WTC11 (cell line): ENCODE measurements around the gene BAIAP2. TPM values are rescaled to one million over a fixed set of nuclear protein-coding genes. Genes with fewer than 3 reads are reported as not detected.

ENCODE experiments used
- ATAC-seq: fragments of 200-7000 bp; cut with Tn5 transposase; 2 replicates; pipeline ENCODE4 v1.10.0; 2021; ENCODE audit warnings: mild to moderate bottlenecking, moderate library complexity
- CTCF ChIA-PET: fragments of 300-600 bp; sonication (Branson Sonifier 250); formaldehyde crosslinking; loops from one replicate; lab custom pipeline; 2021; ENCODE audit warnings: antibody characterized with exemption; lab: Charles Lee
- POLR2A ChIA-PET: fragments of 350-600 bp; sonication (Branson Sonifier 250); formaldehyde crosslinking; loops from one replicate; lab custom pipeline; 2021; ENCODE audit warnings: antibody characterized with exemption; lab: Charles Lee
- DNase-seq: peaks from one replicate; pipeline ENCODE4 v3.0.0; 2021; ENCODE audit warnings: low spot score
- H3K27ac Mint-ChIP-seq: 2 replicates; pipeline ENCODE4 v1.8.0; 2021; ENCODE audit warnings: mixed read lengths
- H3K27me3 Mint-ChIP-seq: 2 replicates; pipeline ENCODE4 v1.8.0; 2021; ENCODE audit warnings: low read depth, mild to moderate bottlenecking, moderate library complexity, mixed read lengths
- H3K36me3 Mint-ChIP-seq: 2 replicates; pipeline ENCODE4 v1.8.0; 2021; ENCODE audit warnings: mixed read lengths
- H3K4me1 Mint-ChIP-seq: 2 replicates; pipeline ENCODE4 v1.8.0; 2022; ENCODE audit warnings: mixed read lengths
- H3K4me3 Mint-ChIP-seq: 2 replicates; pipeline ENCODE4 v1.8.0; 2021; ENCODE audit warnings: mild to moderate bottlenecking, moderate library complexity, mixed read lengths
- H3K9me3 Mint-ChIP-seq: 2 replicates; pipeline ENCODE4 v1.8.0; 2021; ENCODE audit warnings: mixed read lengths
- AR ChIP-seq: fragments of 250-450 bp; sonication (Bioruptor Pico); IDR thresholded peaks from 2 replicates; pipeline ENCODE4 v1.9.0; 2021; ENCODE audit warnings: mild to moderate bottlenecking
- ATF1 ChIP-seq: sonication (generic); formaldehyde crosslinking; IDR thresholded peaks from 2 replicates; pipeline ENCODE4 v1.8.1; 2023; ENCODE audit warnings: mild to moderate bottlenecking, moderate library complexity, missing genetic modification reagents
- ATF3 ChIP-seq: sonication (generic); formaldehyde crosslinking; conservative IDR thresholded peaks from 2 replicates; pipeline ENCODE4 v1.8.1; 2022; ENCODE audit warnings: mild to moderate bottlenecking, missing genetic modification reagents
- ATF6 ChIP-seq: sonication (generic); formaldehyde crosslinking; IDR thresholded peaks from 2 replicates; pipeline ENCODE4 v1.8.1; 2023; ENCODE audit warnings: mild to moderate bottlenecking, missing genetic modification reagents
- CDX4 ChIP-seq: fragments of 250-450 bp; sonication (Bioruptor Pico); IDR thresholded peaks from 2 replicates; pipeline ENCODE4 v1.9.0; 2021; ENCODE audit warnings: moderate library complexity, mild to moderate bottlenecking, inconsistent platforms, borderline replicate concordance
- CREB1 ChIP-seq: sonication (generic); formaldehyde crosslinking; IDR thresholded peaks from 2 replicates; pipeline ENCODE4 v1.8.0; 2023; ENCODE audit warnings: mild to moderate bottlenecking, missing genetic modification reagents
- EMX1 ChIP-seq: fragments of 250-450 bp; sonication (Bioruptor Pico); IDR thresholded peaks from 2 replicates; pipeline ENCODE4 v1.8.0; 2021; ENCODE audit warnings: mild to moderate bottlenecking
- FOXJ3 ChIP-seq: sonication (generic); formaldehyde crosslinking; IDR thresholded peaks from 2 replicates; pipeline ENCODE4 v1.9.0; 2021; ENCODE audit warnings: missing genetic modification reagents, mild to moderate bottlenecking, borderline replicate concordance
- IRF1 ChIP-seq: sonication (generic); formaldehyde crosslinking; IDR thresholded peaks from 2 replicates; pipeline ENCODE4 v1.8.0; 2023; ENCODE audit warnings: missing genetic modification reagents
- IRF2 ChIP-seq: sonication (generic); formaldehyde crosslinking; IDR thresholded peaks from 2 replicates; pipeline ENCODE4 v1.8.0; 2022; ENCODE audit warnings: low read depth, missing genetic modification reagents, borderline replicate concordance
- JAZF1 ChIP-seq: fragments of 250-450 bp; sonication (Bioruptor Pico); IDR thresholded peaks from 2 replicates; pipeline ENCODE4 v1.9.0; 2021; ENCODE audit warnings: moderate library complexity, mild to moderate bottlenecking, inconsistent platforms
- JUN ChIP-seq: sonication (generic); formaldehyde crosslinking; IDR thresholded peaks from 2 replicates; pipeline ENCODE4 v1.8.0; 2023; ENCODE audit warnings: mild to moderate bottlenecking, missing genetic modification reagents
- MXD4 ChIP-seq: fragments of 250-450 bp; sonication (Bioruptor Pico); IDR thresholded peaks from 2 replicates; pipeline ENCODE4 v1.8.0; 2021; ENCODE audit warnings: mild to moderate bottlenecking, moderate library complexity, borderline replicate concordance
- NFE2L1 ChIP-seq: sonication (generic); formaldehyde crosslinking; IDR thresholded peaks from 2 replicates; pipeline ENCODE4 v1.8.1; 2023; ENCODE audit warnings: missing genetic modification reagents
- PRRX2 ChIP-seq: fragments of 250-450 bp; sonication (Bioruptor Pico); IDR thresholded peaks from 2 replicates; pipeline ENCODE4 v1.8.0; 2021; ENCODE audit warnings: mild to moderate bottlenecking
- RELA ChIP-seq: sonication (generic); formaldehyde crosslinking; IDR thresholded peaks from 2 replicates; pipeline ENCODE4 v1.8.1; 2022; ENCODE audit warnings: missing genetic modification reagents, mild to moderate bottlenecking, borderline replicate concordance
- USF2 ChIP-seq: sonication (generic); formaldehyde crosslinking; IDR thresholded peaks from 2 replicates; pipeline ENCODE4 v1.8.1; 2023; ENCODE audit warnings: mild to moderate bottlenecking, missing genetic modification reagents, moderate library complexity
- ZBTB21 ChIP-seq: sonication (generic); formaldehyde crosslinking; IDR thresholded peaks from 2 replicates; pipeline ENCODE4 v1.8.1; 2023; ENCODE audit warnings: mild to moderate bottlenecking, missing genetic modification reagents, borderline replicate concordance
- ZNF317 ChIP-seq: sonication (generic); formaldehyde crosslinking; IDR thresholded peaks from 2 replicates; pipeline ENCODE4 v1.8.1; 2023; ENCODE audit warnings: low read depth, mild to moderate bottlenecking, moderate library complexity, missing genetic modification reagents, borderline replicate concordance
- ZNF671 ChIP-seq: fragments of 250-450 bp; sonication (Bioruptor Pico); IDR thresholded peaks from 2 replicates; pipeline ENCODE4 v1.8.0; 2021; ENCODE audit warnings: mild to moderate bottlenecking
- total RNA-seq: library from RNA; stranded (reverse); gene quantifications from 3 replicates; pipeline ENCODE4 v1.2.3, GENCODE V29; 2021
- TF ChIP-seq, protein P1 (sequence below): sonication (generic); formaldehyde crosslinking; IDR thresholded peaks from 2 replicates; pipeline ENCODE4 v1.8.1; 2022; ENCODE audit warnings: mild to moderate bottlenecking, moderate library complexity, missing genetic modification reagents
- TF ChIP-seq, protein P2 (sequence below): sonication (generic); formaldehyde crosslinking; conservative IDR thresholded peaks from 2 replicates; pipeline ENCODE4 v1.8.1; 2023; ENCODE audit warnings: mild to moderate bottlenecking, low read depth, missing genetic modification reagents, moderate library complexity

BAIAP2 gene
- total RNA-seq, 1 experiment from 2014 or later, result 20.7 TPM

- TF ChIP-seq, protein P1, sequence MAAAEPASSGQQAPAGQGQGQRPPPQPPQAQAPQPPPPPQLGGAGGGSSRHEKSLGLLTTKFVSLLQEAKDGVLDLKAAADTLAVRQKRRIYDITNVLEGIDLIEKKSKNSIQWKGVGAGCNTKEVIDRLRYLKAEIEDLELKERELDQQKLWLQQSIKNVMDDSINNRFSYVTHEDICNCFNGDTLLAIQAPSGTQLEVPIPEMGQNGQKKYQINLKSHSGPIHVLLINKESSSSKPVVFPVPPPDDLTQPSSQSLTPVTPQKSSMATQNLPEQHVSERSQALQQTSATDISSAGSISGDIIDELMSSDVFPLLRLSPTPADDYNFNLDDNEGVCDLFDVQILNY (CRISPR knock-in tag), result no peak
- no peak for TF ChIP-seq ZNF317
- no peak for TF ChIP-seq USF2 (CRISPR knock-in tag)
- TF ChIP-seq ATF3 (CRISPR knock-in tag), result no peak
- no peak for TF ChIP-seq RELA (CRISPR knock-in tag)
- TF ChIP-seq ATF6, result no peak
- TF ChIP-seq JAZF1 (CRISPR knock-in tag), result no peak
- no peak for TF ChIP-seq JUN (CRISPR knock-in tag)
These were observed 7.7 kb downstream of the BAIAP2 start (continued) for GRCh38 chr17:81042606-81043005.

DNA sequence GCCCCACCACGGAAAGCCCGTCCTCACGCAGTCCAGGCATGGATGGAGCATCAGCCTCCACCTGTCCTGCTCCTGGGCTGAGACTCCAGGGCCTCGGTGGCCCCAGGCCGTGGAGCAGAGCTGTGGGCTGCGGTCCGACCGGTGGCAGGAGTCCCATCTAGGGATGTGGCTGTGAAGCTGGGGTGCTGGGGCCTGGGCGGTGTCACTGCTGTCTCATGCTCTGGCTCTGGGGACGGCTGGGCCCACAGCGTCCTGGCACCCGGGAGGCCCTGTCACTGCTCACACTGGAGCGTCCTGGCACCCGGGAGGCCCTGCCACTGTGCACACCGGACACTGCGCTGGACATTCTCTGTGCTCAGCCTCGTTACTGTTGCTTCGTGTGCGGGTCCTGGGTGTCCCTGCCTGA lies 8.4 kb downstream of the BAIAP2 start:
- no peaks in the 10 kb centered on the region for H3K36me3 Mint-ChIP-seq
- peak overlapping the region; percentile 85 for H3K27ac Mint-ChIP-seq
- CTCF ChIA-PET, result interaction anchor here (0.9 to 1.5 kb wide), 6 partner anchors 20 to 100 kb away, joined by 3 to 4 read pairs (median 3); no protein-coding TSS in a partner anchor
- ATAC-seq, result no peak
- peaks cover 4% of the 10 kb centered on the region; the same call in 1 of the 2 replicates for H3K4me1 Mint-ChIP-seq
- no peaks in the 10 kb centered on the region for H3K9me3 Mint-ChIP-seq
- POLR2A ChIA-PET, result interaction anchor here (1.1 kb wide), 1 partner anchor 21 kb away, joined by 3 read pairs; no protein-coding TSS in a partner anchor
- TF ChIP-seq IRF1 (CRISPR knock-in tag), result no peak
- no peak for TF ChIP-seq PRRX2 (CRISPR knock-in tag)
- TF ChIP-seq CDX4 (CRISPR knock-in tag), result no peak
- no peak for TF ChIP-seq IRF2 (CRISPR knock-in tag)
- TF ChIP-seq ZBTB21 (CRISPR knock-in tag), result no peak
- no peak for TF ChIP-seq ZNF671 (CRISPR knock-in tag)
- TF ChIP-seq CREB1 (CRISPR knock-in tag), result no peak
- no peak for TF ChIP-seq NFE2L1 (CRISPR knock-in tag)
- TF ChIP-seq, protein P2, sequence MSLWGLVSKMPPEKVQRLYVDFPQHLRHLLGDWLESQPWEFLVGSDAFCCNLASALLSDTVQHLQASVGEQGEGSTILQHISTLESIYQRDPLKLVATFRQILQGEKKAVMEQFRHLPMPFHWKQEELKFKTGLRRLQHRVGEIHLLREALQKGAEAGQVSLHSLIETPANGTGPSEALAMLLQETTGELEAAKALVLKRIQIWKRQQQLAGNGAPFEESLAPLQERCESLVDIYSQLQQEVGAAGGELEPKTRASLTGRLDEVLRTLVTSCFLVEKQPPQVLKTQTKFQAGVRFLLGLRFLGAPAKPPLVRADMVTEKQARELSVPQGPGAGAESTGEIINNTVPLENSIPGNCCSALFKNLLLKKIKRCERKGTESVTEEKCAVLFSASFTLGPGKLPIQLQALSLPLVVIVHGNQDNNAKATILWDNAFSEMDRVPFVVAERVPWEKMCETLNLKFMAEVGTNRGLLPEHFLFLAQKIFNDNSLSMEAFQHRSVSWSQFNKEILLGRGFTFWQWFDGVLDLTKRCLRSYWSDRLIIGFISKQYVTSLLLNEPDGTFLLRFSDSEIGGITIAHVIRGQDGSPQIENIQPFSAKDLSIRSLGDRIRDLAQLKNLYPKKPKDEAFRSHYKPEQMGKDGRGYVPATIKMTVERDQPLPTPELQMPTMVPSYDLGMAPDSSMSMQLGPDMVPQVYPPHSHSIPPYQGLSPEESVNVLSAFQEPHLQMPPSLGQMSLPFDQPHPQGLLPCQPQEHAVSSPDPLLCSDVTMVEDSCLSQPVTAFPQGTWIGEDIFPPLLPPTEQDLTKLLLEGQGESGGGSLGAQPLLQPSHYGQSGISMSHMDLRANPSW (CRISPR knock-in tag), result no peak
- TF ChIP-seq ATF1 (CRISPR knock-in tag), result no peak
- no peak for TF ChIP-seq EMX1 (CRISPR knock-in tag)
- TF ChIP-seq AR, result no peak
- no peak for TF ChIP-seq MXD4 (CRISPR knock-in tag)
- TF ChIP-seq FOXJ3 (CRISPR knock-in tag), result no peak
- no peak for TF ChIP-seq ATF6
- TF ChIP-seq, all 79 proteins: peak for 0
- H3K4me3 Mint-ChIP-seq, result no peak overlapping the region
- DNase-seq, result no peak
- no peaks in the 10 kb centered on the region for H3K27me3 Mint-ChIP-seq
